DND-41 (cell line): ENCODE results near the gene BICDL2.

Experiments
- ATAC-seq: fragments of 200-7000 bp; cut with Tn5 transposase; 3 replicates; pipeline ENCODE4 v1.9.1; 2021; ENCODE audit warnings: low read depth; ENCODE audit not compliant: insufficient read depth
- DNase-seq: peaks from one replicate; pipeline ENCODE4 v3.0.0-alpha.2; 2020
- H2AFZ ChIP-seq: 2 replicates; pipeline ENCODE4 v1.6.0; 2012; ENCODE audit warnings: low read depth, low read length
- H3K27ac ChIP-seq: 2 replicates; pipeline ENCODE4 v1.5.1; 2012; ENCODE audit warnings: low read length, inconsistent platforms
- H3K27me3 ChIP-seq: fragments of 200-600 bp; sonication (generic); 2 replicates; pipeline ENCODE4 v1.6.0; 2012; ENCODE audit warnings: low read length, mild to moderate bottlenecking, inconsistent platforms; ENCODE audit not compliant: insufficient read depth, poor library complexity
- H3K36me3 ChIP-seq: 2 replicates; pipeline ENCODE4 v1.5.1; 2012; ENCODE audit warnings: low read length, inconsistent platforms; ENCODE audit not compliant: insufficient read depth
- H3K4me1 ChIP-seq: 2 replicates; pipeline ENCODE4 v1.5.1; 2012; ENCODE audit warnings: mild to moderate bottlenecking, low read length; ENCODE audit not compliant: insufficient read depth
- H3K4me2 ChIP-seq: 2 replicates; pipeline ENCODE4 v1.6.0; 2012; ENCODE audit warnings: mild to moderate bottlenecking, moderate library complexity, low read length, inconsistent platforms; ENCODE audit not compliant: insufficient read depth
- H3K4me3 ChIP-seq, 2 experiments: fragments of 200-600 bp in 1 of 2; shearing (Covaris generic) in 1 of 2; 2 replicates each; pipeline ENCODE4 v1.5.1; 2012 to 2016; ENCODE audit warnings: inconsistent platforms in 2 of 2, low read length in 2 of 2, mild to moderate bottlenecking in 2 of 2, low read depth in 1 of 2, moderate library complexity in 1 of 2
- H3K79me2 ChIP-seq: 2 replicates; pipeline ENCODE4 v1.6.0; 2012; ENCODE audit warnings: low read length, inconsistent platforms; ENCODE audit not compliant: insufficient read depth
- H3K9ac ChIP-seq: 2 replicates; pipeline ENCODE4 v1.6.0; 2012; ENCODE audit warnings: low read depth, mild to moderate bottlenecking, inconsistent platforms, low read length, moderate library complexity
- H3K9me3 ChIP-seq: 2 replicates; pipeline ENCODE4 v1.5.1; 2012; ENCODE audit warnings: low read length, moderate library complexity, mild to moderate bottlenecking, inconsistent platforms; ENCODE audit not compliant: insufficient read depth, severe bottlenecking
- H4K20me1 ChIP-seq: 2 replicates; pipeline ENCODE4 v1.6.0; 2012; ENCODE audit warnings: low read length; ENCODE audit not compliant: insufficient read depth
- EZH2 ChIP-seq: IDR thresholded peaks from 3 replicates; pipeline ENCODE4 v1.6.1; 2012; ENCODE audit warnings: borderline replicate concordance, low read depth, mild to moderate bottlenecking, moderate library complexity, low read length, inconsistent platforms; ENCODE audit not compliant: severe bottlenecking
- TF ChIP-seq, protein P1 (sequence below): IDR thresholded peaks from 2 replicates; pipeline ENCODE4 v1.5.1; 2012; ENCODE audit warnings: borderline replicate concordance, low read length, moderate library complexity, mild to moderate bottlenecking; ENCODE audit not compliant: poor library complexity, severe bottlenecking; ENCODE audit errors: extremely low read depth

BICDL2 gene

DNA sequence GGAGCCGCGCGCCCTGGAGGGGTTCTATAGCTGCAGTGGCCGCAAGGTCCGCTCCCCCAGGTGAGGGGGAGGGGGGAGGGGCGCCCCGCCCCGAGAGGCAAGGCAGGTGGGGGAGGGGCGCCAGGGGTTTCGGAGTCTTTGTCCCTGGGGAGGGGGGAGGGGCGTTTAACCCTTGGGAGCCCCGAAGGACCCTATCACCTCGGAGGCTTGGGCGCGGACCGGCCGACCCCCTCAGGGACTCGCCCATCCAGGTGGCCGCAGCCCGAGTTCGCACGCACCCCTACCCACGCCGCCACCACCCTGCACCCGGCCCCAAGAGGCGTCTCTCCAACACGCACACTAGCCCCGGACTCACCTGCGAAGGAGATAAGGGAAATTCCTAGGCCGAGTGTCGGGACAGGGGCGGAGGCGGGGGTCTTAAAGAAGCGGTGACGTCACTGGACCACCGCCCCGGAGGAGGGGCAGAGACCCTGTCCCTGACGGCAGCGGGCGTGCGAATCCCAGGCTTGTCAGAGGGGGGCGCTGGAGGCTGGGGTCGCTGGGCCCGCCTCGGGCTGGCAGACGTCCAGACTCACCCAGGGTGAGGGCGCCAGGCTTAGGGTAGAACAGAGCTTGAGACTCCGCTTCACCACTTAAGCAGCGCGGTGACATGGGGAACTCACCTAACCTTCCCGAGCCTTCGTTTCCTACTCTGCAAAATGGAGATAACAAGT lies 18.8 kb downstream of the BICDL2 start, which contains the start of gene CLDN6:
Gene CLDN6, minus strand, starts transcription at position 390 of the 713 bp plus-strand sequence. CDS start 2,162 bp downstream, outside the sequence.
- DNase-seq, result peak; percentile 22
- no peak within 1 kb of the TSS for H3K27ac ChIP-seq
- TF ChIP-seq, protein P1, sequence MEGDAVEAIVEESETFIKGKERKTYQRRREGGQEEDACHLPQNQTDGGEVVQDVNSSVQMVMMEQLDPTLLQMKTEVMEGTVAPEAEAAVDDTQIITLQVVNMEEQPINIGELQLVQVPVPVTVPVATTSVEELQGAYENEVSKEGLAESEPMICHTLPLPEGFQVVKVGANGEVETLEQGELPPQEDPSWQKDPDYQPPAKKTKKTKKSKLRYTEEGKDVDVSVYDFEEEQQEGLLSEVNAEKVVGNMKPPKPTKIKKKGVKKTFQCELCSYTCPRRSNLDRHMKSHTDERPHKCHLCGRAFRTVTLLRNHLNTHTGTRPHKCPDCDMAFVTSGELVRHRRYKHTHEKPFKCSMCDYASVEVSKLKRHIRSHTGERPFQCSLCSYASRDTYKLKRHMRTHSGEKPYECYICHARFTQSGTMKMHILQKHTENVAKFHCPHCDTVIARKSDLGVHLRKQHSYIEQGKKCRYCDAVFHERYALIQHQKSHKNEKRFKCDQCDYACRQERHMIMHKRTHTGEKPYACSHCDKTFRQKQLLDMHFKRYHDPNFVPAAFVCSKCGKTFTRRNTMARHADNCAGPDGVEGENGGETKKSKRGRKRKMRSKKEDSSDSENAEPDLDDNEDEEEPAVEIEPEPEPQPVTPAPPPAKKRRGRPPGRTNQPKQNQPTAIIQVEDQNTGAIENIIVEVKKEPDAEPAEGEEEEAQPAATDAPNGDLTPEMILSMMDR, result peak; percentile 28
- TF ChIP-seq EZH2, result no peak

DNA sequence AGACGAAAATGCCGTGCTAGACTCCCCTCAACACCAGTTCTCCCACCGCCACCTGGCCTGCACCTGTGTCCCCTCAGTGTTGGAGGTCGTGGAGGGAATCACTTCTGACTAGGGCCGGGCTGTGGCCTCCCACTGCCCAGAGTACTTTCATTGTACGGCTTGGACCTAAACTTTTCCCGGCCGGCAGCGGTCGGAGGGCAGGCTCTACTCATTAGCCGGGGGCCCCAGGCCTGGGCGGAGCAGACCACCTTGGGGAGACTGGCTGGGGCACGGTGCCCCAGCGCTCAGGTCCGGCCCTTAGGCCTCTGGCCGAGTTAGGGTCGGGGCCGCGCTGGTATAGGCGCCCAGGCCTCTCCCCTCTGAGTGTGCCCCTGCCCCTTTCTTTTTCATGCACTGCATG lies 19.4 kb downstream of the BICDL2 start:
- Histone ChIP-seq H3K36me3 (no peaks in the 10 kb centered on the region), H3K9ac (no peak overlapping the region), H3K4me3 (no peak overlapping the region), H3K4me2 (no peak overlapping the region), H2AFZ (no peak overlapping the region), H3K27ac (no peak overlapping the region), H3K27me3 (no peaks in the 10 kb centered on the region), H3K79me2 (no peaks in the 10 kb centered on the region; the same call in 1 of the 2 replicates), H3K4me1 (peaks cover 30% of the 10 kb centered on the region), H4K20me1 (peaks cover 7% of the 10 kb centered on the region; the same call in 1 of the 2 replicates), H3K9me3 (no peaks in the 10 kb centered on the region)
- DNase-seq (no peak), ATAC-seq (no peak)
- no peak for TF ChIP-seq EZH2
- TF ChIP-seq, protein P1, result no peak

More for the DNA sequence above, 18.8 kb downstream of the BICDL2 start, which contains the start of gene CLDN6:
- Histone ChIP-seq H3K4me2 (no peak within 1 kb of the TSS), H2AFZ (no peak within 1 kb of the TSS), H3K27me3 (no peaks in the 10 kb centered on the region), H3K9me3 (no peaks in the 10 kb centered on the region), H3K79me2 (no peaks in the 10 kb centered on the region; the same call in 1 of the 2 replicates), H4K20me1 (peaks cover 7% of the 10 kb centered on the region; the same call in 1 of the 2 replicates), H3K9ac (no peak within 1 kb of the TSS), H3K36me3 (no peaks in the 10 kb centered on the region), H3K4me3 (no peak within 1 kb of the TSS), H3K4me1 (peaks cover 36% of the 10 kb centered on the region)
- no peak for ATAC-seq

DNA sequence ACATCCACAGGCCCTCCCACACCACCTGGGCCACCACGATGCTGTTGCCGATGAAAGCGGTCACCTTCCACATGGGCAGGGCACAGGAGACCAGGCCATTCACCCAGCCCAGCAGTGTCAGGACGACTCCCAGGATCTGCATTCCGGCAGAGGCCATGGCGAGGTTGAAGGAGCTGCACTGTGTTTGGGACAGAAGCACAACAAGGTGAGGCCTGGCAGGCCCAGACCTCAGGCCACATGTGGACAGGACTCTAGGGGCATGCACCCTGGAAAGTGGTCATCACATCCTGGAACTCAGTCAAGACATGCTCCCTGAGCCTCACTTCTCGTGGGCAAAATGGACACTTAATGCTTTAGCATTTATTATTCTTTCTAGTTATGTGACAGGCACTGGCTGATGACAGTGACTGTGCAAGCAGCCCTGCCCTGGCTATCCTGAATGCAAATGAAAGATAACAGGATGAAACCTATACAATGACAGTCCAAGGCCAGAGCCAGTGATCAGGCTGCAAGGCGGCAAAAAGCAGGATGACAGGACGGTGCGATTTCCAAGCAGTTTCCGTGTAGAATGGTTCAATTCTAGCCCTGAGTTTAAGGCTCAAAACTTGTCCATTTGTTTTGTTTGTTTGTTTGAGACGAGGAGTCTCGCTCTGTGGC lies 20.8 kb downstream of the BICDL2 start:
- TF ChIP-seq, protein P1, result no peak
- no peak for TF ChIP-seq EZH2
- Histone ChIP-seq H3K36me3 (no peaks in the 10 kb centered on the region), H3K4me2 (no peak overlapping the region), H3K79me2 (no peaks in the 10 kb centered on the region; the same call in 1 of the 2 replicates), H3K4me3 (no peak overlapping the region), H3K9me3 (no peaks in the 10 kb centered on the region), H2AFZ (no peak overlapping the region), H3K9ac (no peak overlapping the region), H3K27ac (no peak overlapping the region), H4K20me1 (no peaks in the 10 kb centered on the region; the same call in 1 of the 2 replicates), H3K27me3 (no peaks in the 10 kb centered on the region), H3K4me1 (peaks cover 16% of the 10 kb centered on the region)
- no peak for ATAC-seq
- no peak for DNase-seq
